GM04504 (cell line): ENCODE measurements around the gene FNDC1.

Source experiments
- DNase-seq: peaks from one replicate; pipeline ENCODE4 v3.0.0-alpha.2; 2012; ENCODE audit warnings: low read depth

The FNDC1 gene

GRCh38 chr6:159308198-159308597 lies 139.0 kb downstream of the FNDC1 start:
- no peak for DNase-seq

DNA sequence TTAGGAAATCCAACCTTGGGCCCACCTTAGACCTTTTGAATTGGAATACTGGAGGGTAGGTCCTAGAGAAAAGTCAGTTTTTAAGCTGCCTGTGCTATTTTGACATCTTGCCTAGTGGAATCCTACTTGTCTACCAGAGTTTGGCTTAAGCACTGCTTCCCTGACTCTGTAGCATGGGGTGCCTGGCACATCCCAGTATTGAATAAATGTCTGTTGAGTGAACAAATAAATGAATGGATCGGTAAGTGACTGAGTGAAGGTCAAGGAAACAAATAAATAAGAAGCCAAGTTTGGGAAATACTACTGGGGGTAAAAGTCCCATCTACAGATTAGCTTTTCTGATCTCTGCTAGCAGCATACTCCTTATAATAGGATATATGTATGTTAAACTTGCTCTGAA lies 140.5 kb downstream of the FNDC1 start:
- no peak for DNase-seq

DNA sequence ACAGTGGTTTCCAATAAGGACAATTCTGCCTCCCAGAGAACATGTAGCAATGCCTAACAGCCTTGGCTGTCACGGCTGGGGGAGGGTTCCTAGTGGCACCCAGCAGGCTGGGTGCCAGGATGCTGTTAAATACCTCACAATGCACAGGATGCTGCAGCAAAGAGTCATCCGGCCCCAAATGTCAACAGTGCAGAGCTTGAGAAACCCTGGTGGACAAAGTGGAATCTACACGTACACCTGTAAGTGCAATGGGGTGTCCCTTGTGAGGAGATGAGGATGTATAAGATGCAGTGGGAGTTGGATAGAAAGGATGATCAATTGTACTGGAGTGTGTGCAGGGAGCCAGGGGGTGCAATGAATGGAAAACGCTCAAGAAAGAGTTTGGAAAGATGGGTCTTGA lies 142.4 kb downstream of the FNDC1 start:
- no peak for DNase-seq

DNA sequence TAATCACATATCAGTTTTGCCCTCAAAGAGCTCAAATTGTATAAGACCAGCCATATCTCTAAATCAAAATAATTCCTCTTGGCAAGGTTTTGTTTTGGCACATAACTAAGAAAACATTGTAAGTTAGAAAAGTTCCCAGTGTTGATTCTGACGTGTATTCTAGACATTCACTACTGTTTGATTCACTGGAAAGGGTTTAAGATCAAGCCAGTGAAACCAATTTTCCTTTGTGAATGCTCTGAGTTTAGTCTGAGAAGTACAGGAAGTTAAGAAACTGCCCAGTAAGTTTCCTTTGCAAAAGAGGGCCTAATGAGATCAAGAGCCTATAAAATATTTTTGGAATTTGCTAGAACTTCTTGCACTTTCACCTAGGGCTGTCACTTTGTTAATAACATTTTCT lies 143.0 kb downstream of the FNDC1 start:
- DNase-seq = no peak

DNA sequence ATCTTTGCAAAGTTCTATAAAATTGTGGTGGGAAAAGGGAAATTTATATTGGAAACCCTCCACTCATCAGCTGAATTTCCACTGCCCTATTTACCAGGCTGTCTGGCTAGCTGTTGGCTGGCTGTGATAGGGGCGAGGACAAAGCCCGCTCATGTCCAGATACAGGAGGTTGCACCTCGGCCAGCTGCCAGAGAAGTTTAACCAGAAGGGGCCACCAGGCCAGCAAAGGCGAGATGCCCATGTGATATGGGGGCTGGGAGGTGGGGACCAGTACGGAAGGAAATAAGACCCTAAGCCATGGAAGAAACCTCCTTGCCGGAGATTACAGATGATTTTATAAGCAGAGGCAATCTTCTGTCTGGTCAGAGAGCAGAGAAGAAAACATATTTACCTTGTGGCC lies 143.8 kb downstream of the FNDC1 start:
- DNase-seq = no peak

- no peak for DNase-seq
Measured at GRCh38 chr6:159315562-159315961, 146.4 kb downstream of the FNDC1 start.

GRCh38 chr6:159317430-159317829 lies 148.2 kb downstream of the FNDC1 start:
- no peak for DNase-seq

DNA sequence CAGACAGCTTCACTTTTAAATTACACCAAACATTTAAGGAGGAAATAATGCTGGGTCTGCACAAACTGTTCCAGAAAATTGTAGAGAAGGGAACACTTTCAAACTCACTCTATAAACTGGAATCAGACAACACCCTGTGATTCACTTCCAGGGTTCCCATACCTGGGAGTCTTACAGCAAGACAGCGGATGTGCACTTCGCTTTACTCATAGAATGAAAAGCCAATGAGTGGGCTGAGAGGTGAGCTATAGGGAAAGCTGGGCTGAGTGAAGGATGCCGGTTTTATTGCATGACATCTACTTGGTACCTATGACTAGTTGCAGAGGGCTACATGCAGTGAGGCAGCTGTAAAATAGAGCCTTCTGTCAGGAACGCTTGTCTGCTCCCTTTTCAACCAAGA lies 152.1 kb downstream of the FNDC1 start:
- DNase-seq = no peak
